ENCODE measurements around the gene IL20RB. TPM values are rescaled to one million over a fixed set of nuclear protein-coding genes. Genes with fewer than 3 reads are reported as not detected.

IL20RB gene
- polyA plus RNA-seq, 1 donor = 0.72 TPM

Other genes starting within 250 kb of the IL20RB start
- gene STAG1, start 205.6 kb upstream of the IL20RB start, polyA plus RNA-seq = 28.8 TPM
- gene SLC35G2, start 138.9 kb upstream of the IL20RB start, polyA plus RNA-seq = 3.4 TPM
- gene NCK1, start 95.8 kb upstream of the IL20RB start, polyA plus RNA-seq = 23.3 TPM

All from large intestine (tissue), 1 donor.